BE2C (cell line): ENCODE measurements around the gene FILIP1.

Source experiments
- DNase-seq: peaks from one replicate; pipeline ENCODE4 v3.0.0-alpha.2; 2020
- H3K27me3 ChIP-seq: fragments of 250-450 bp; sonication (Bioruptor Pico); 2 replicates; pipeline ENCODE4 v1.5.1; 2020; ENCODE audit warnings: mild to moderate bottlenecking
- H3K36me3 ChIP-seq: fragments of 250-450 bp; sonication (Bioruptor Pico); 2 replicates; pipeline ENCODE4 v1.5.1; 2020; ENCODE audit warnings: mild to moderate bottlenecking
- H3K4me1 ChIP-seq: fragments of 250-450 bp; sonication (Bioruptor Pico); 2 replicates; pipeline ENCODE4 v1.5.1; 2020
- H3K4me3 ChIP-seq: 2 replicates; pipeline ENCODE4 v1.5.1; 2011; ENCODE audit warnings: low read depth, low read length
- H3K9me3 ChIP-seq: fragments of 250-450 bp; sonication (Bioruptor Pico); 2 replicates; pipeline ENCODE4 v1.5.1; 2020
- TF ChIP-seq, protein P1 (sequence below): IDR thresholded peaks from 2 replicates; pipeline ENCODE4 v1.5.1; 2012; ENCODE audit warnings: mild to moderate bottlenecking, low read depth, low read length

FILIP1 gene

DNA sequence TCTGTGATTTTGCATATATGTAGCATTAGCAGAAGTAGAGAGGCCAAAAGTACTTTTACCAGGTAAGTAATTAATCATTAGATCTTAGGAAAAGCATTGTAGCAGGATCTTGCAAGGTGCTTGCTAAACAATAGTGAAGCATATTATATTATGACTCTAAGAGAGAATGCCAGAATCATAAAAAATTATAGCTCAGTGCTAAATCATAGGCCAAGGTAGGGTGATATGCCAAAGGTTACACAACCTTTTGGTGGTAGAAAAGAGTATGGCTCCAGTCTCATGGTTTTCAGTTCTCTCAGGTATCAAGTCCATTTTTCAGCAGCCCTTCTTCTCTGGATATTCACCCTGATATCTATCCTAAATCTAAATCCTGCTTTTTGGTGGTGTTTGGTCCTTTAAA lies 192.1 kb downstream of the FILIP1 start:
- Histone ChIP-seq H3K4me3 (no peak overlapping the region), H3K4me1 (no peaks in the 10 kb centered on the region; the same call in 1 of the 2 replicates), H3K36me3 (no peaks in the 10 kb centered on the region), H3K9me3 (no peaks in the 10 kb centered on the region), H3K27me3 (no peaks in the 10 kb centered on the region)
- TF ChIP-seq, protein P1, sequence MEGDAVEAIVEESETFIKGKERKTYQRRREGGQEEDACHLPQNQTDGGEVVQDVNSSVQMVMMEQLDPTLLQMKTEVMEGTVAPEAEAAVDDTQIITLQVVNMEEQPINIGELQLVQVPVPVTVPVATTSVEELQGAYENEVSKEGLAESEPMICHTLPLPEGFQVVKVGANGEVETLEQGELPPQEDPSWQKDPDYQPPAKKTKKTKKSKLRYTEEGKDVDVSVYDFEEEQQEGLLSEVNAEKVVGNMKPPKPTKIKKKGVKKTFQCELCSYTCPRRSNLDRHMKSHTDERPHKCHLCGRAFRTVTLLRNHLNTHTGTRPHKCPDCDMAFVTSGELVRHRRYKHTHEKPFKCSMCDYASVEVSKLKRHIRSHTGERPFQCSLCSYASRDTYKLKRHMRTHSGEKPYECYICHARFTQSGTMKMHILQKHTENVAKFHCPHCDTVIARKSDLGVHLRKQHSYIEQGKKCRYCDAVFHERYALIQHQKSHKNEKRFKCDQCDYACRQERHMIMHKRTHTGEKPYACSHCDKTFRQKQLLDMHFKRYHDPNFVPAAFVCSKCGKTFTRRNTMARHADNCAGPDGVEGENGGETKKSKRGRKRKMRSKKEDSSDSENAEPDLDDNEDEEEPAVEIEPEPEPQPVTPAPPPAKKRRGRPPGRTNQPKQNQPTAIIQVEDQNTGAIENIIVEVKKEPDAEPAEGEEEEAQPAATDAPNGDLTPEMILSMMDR: no peak
- no peak for DNase-seq

DNA sequence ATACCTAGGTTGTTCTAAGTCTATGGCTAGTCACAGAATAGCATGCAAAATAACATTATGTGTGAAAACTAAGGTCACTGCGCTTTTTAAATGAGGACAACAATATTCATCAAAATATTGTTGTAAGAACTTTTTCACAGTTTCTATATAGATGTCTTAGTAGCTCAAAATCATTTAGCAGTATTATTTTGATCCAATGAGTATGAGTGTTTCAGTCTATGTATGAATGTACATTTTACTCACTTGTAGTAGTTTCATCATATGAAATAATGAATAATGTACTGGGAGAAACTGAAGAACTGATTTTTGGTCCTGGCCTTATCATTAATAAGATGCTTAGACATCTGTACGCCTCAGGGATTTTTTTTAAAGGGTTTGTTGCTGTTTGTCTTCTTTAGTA lies 192.5 kb downstream of the FILIP1 start:
- Histone ChIP-seq H3K9me3 (no peaks in the 10 kb centered on the region), H3K4me3 (no peak overlapping the region), H3K4me1 (no peaks in the 10 kb centered on the region; the same call in 1 of the 2 replicates), H3K27me3 (no peaks in the 10 kb centered on the region), H3K36me3 (no peaks in the 10 kb centered on the region)
- TF ChIP-seq, protein P1: no peak
- no peak for DNase-seq

DNA sequence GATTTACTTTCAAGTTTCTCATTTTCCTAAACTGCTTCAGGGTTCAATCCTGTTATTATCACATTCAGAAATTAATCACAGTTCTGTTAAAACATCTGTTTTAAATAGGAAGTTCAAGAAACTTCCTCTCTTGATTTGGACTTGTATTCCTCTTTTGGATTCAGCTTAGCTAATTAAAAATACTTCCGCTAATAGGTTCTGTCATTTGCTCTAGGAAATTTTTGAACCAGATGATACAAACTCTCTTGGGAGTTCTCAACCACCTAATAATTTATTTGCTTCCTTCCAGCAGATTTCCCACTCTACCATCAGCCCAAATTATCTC lies 193.1 kb downstream of the FILIP1 start:
- Histone ChIP-seq H3K9me3 (no peaks in the 10 kb centered on the region), H3K4me3 (no peak overlapping the region), H3K27me3 (no peaks in the 10 kb centered on the region), H3K4me1 (no peaks in the 10 kb centered on the region; the same call in 1 of the 2 replicates), H3K36me3 (no peaks in the 10 kb centered on the region)
- TF ChIP-seq, protein P1: no peak
- no peak for DNase-seq

DNA sequence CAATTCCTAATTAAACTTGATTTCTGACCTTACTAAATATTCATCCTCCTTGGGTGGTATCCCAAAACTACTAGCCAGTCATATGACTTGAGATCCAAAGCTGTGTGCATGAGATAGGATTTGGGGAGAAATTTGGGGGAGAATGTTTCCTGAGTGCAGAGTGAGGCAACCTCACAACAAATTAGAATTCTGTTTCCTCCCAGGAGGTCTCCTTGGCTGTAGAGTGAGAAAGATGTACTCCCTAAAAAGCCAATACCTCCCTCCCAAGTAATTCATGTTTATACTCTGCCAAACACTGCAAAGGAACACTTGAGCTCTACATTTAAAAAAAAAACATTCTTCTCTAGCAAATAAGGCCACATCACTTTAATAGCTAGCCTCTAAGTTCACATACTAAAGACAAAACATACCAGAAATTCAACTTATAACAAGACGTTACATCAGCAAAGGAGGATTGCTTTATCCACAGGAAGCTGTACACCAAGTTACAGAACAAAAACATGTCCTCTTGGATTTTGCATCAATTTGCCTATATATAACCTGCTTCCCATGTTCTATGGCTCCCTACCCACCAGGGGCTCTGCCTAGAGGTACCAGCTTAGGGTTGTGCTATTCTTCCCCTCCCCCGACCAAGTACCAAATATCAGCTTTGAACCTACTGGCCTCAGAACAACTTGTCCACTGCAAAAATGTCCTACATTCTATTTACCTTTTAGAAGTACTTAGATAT lies 193.6 kb downstream of the FILIP1 start:
- DNase-seq: no peak
- TF ChIP-seq, protein P1: no peak

DNA sequence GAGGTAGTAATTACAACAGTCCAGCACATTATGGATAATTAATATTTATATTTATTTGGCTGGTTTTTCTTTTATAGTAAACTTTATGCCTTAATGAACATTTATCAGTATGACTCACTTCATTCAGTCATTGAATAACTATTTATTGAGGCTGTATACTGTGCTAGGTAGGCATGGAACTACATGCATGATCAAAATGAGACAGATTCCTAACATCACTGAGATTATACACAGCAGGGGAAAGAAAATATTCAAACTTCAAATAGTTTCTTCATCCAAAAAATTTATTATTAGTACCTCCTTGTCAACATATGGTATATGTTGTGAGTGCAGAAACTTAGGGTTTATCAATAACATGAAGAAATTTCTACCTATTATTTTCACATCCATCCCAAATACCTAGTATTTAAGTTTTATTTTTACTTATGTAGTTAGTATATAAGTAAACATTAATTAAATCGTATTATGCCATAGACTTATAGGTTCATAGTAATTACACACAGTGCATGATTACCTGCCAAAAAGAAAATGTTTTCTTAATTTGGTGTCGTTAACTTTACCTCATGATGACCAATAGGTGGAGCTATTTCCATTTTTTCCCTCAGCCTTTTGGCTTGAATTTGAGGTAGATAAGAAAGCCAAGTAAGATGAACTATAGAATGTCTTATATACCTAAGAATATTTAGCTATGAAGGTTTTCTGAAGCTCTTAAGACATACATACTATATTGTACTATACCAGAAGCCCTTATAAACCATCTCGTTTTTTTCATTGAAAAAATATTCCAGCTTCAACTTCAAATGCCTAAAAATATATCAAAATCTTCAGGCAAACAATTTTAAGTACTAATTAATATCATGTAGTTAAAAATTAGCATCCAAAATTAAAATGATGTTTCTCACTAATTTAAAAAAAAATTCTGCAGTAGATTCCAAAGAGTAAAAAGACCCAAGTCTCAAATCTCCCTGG lies 196.5 kb downstream of the FILIP1 start:
- no peak overlapping the region for H3K4me3 ChIP-seq
- H3K36me3 ChIP-seq: no peaks in the 10 kb centered on the region
- no peak for DNase-seq
- no peaks in the 10 kb centered on the region for H3K27me3 ChIP-seq
- H3K9me3 ChIP-seq: no peaks in the 10 kb centered on the region
- TF ChIP-seq, protein P1: peak; percentile 69
- H3K4me1 ChIP-seq: no peaks in the 10 kb centered on the region; the same call in 1 of the 2 replicates

More for the DNA sequence above, 193.6 kb downstream of the FILIP1 start:
- H3K4me3 ChIP-seq: no peak overlapping the region
- H3K36me3 ChIP-seq: no peaks in the 10 kb centered on the region
- no peaks in the 10 kb centered on the region for H3K27me3 ChIP-seq
- no peaks in the 10 kb centered on the region; the same call in 1 of the 2 replicates for H3K4me1 ChIP-seq
- H3K9me3 ChIP-seq: no peaks in the 10 kb centered on the region

DNA sequence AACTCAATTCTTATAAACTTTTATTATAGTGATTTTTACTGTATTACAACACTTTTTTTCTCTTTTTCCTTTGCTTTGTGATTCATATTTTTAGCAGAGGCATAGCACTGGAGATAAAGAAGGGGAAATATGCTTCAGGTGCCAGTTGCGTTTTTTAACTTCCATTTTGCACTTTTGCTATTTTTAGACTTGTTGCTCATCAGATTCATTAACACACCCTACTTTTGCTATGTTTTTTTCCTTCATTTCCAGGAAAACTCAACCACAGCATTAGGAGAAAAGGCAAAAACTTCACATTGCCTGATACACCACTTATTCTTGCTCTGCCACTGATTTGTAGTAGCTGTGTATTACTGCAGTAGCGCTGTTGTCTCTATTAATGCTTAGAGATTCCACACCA lies 201.0 kb downstream of the FILIP1 start:
- Histone ChIP-seq H3K36me3 (no peaks in the 10 kb centered on the region), H3K9me3 (no peaks in the 10 kb centered on the region), H3K27me3 (no peaks in the 10 kb centered on the region), H3K4me1 (no peaks in the 10 kb centered on the region), H3K4me3 (no peak overlapping the region)
- TF ChIP-seq, protein P1: no peak
- DNase-seq: no peak
